Measurements from ENCODE around the gene SUV39H2.
"Not testable (repeated sequence)": the region's sequence is repeated elsewhere in the genome, so short reads cannot be mapped to it uniquely, and the experiment has no call there.

SUV39H2 gene

GRCh38 chr10:14879928-14880193 lies 1.2 kb downstream of the SUV39H2 start:
- Histone ChIP-seq H3K4me1 (ENCODE audit: insufficient read depth, low read length) (peaks cover 17% of the 10 kb centered on the region), H3K9me3 (ENCODE audit: insufficient read depth, low read depth, low read length) (no peaks in the 10 kb centered on the region), H3K4me3 (ENCODE audit: low read length) (peak overlapping the region; percentile 83), H3K36me3 (ENCODE audit: insufficient read depth, low read depth, low read length) (peaks cover 29% of the 10 kb centered on the region), H3K9ac (ENCODE audit: low read depth, low read length) (peak overlapping the region; percentile 96; the same call in 1 of the 2 replicates), H3K27ac (ENCODE audit: low read length) (no peak overlapping the region), H3K27me3 (ENCODE audit: insufficient read depth, low read length) (no peaks in the 10 kb centered on the region)

GRCh38 chr10:14880229-14880628 lies 1.6 kb downstream of the SUV39H2 start:
- peaks cover 33% of the 10 kb centered on the region for H3K36me3 ChIP-seq (ENCODE audit: insufficient read depth, low read depth, low read length)
- H3K4me3 ChIP-seq (ENCODE audit: low read length): peak overlapping the region; percentile 83
- no peaks in the 10 kb centered on the region for H3K9me3 ChIP-seq (ENCODE audit: insufficient read depth, low read depth, low read length)
- peak overlapping the region; percentile 96; the same call in 1 of the 2 replicates for H3K9ac ChIP-seq (ENCODE audit: low read depth, low read length)
- H3K27ac ChIP-seq (ENCODE audit: low read length): no peak overlapping the region
- no peaks in the 10 kb centered on the region for H3K27me3 ChIP-seq (ENCODE audit: insufficient read depth, low read length)
- H3K4me1 ChIP-seq (ENCODE audit: insufficient read depth, low read length): peaks cover 17% of the 10 kb centered on the region

- Histone ChIP-seq H3K4me1 (ENCODE audit: insufficient read depth, low read length) (peaks cover 4% of the 10 kb centered on the region; the same call in 1 of the 2 replicates), H3K9ac (ENCODE audit: low read depth, low read length) (no peak overlapping the region), H3K27ac (ENCODE audit: low read length) (no peak overlapping the region), H3K4me3 (ENCODE audit: low read length) (no peak overlapping the region), H3K36me3 (ENCODE audit: insufficient read depth, low read depth, low read length) (peaks cover 61% of the 10 kb centered on the region), H3K9me3 (ENCODE audit: insufficient read depth, low read depth, low read length) (no peaks in the 10 kb centered on the region), H3K27me3 (ENCODE audit: insufficient read depth, low read length) (no peaks in the 10 kb centered on the region)
Observed at GRCh38 chr10:14884082-14884481, 5.4 kb downstream of the SUV39H2 start.

GRCh38 chr10:14889318-14889717 lies 10.7 kb downstream of the SUV39H2 start:
- Histone ChIP-seq H3K9me3 (ENCODE audit: insufficient read depth, low read depth, low read length) (no peaks in the 10 kb centered on the region), H3K4me3 (ENCODE audit: low read length) (no peak overlapping the region), H3K27ac (ENCODE audit: low read length) (no peak overlapping the region), H3K36me3 (ENCODE audit: insufficient read depth, low read depth, low read length) (peaks cover 44% of the 10 kb centered on the region), H3K27me3 (ENCODE audit: insufficient read depth, low read length) (no peaks in the 10 kb centered on the region), H3K4me1 (ENCODE audit: insufficient read depth, low read length) (no peaks in the 10 kb centered on the region), H3K9ac (ENCODE audit: low read depth, low read length) (no peak overlapping the region)

- H3K4me3 ChIP-seq (ENCODE audit: low read length): no peak overlapping the region
- H3K9me3 ChIP-seq (ENCODE audit: insufficient read depth, low read depth, low read length): no peaks in the 10 kb centered on the region
- H3K9ac ChIP-seq (ENCODE audit: low read depth, low read length): no peak overlapping the region
- H3K27ac ChIP-seq (ENCODE audit: low read length): no peak overlapping the region
- H3K4me1 ChIP-seq (ENCODE audit: insufficient read depth, low read length): no peaks in the 10 kb centered on the region
- no peaks in the 10 kb centered on the region for H3K27me3 ChIP-seq (ENCODE audit: insufficient read depth, low read length)
- H3K36me3 ChIP-seq (ENCODE audit: insufficient read depth, low read depth, low read length): peaks cover 27% of the 10 kb centered on the region
Observed at GRCh38 chr10:14891151-14891550, 12.5 kb downstream of the SUV39H2 start.

- H3K9me3 ChIP-seq (ENCODE audit: insufficient read depth, low read depth, low read length): peaks cover 13% of the 10 kb centered on the region
- H3K4me3 ChIP-seq (ENCODE audit: low read length): no peak overlapping the region
- H3K36me3 ChIP-seq (ENCODE audit: insufficient read depth, low read depth, low read length): peaks cover 97% of the 10 kb centered on the region
- no peak overlapping the region for H3K27ac ChIP-seq (ENCODE audit: low read length)
- H3K4me1 ChIP-seq (ENCODE audit: insufficient read depth, low read length): no peaks in the 10 kb centered on the region
- H3K27me3 ChIP-seq (ENCODE audit: insufficient read depth, low read length): no peaks in the 10 kb centered on the region
- H3K9ac ChIP-seq (ENCODE audit: low read depth, low read length): no peak overlapping the region
Observed at GRCh38 chr10:14904316-14904732, 25.7 kb downstream of the SUV39H2 start.

- no peak overlapping the region for H3K4me3 ChIP-seq (ENCODE audit: low read length)
- H3K36me3 ChIP-seq (ENCODE audit: insufficient read depth, low read depth, low read length): peaks cover 97% of the 10 kb centered on the region
- no peaks in the 10 kb centered on the region for H3K4me1 ChIP-seq (ENCODE audit: insufficient read depth, low read length)
- H3K9me3 ChIP-seq (ENCODE audit: insufficient read depth, low read depth, low read length): peaks cover 13% of the 10 kb centered on the region
- no peak overlapping the region for H3K9ac ChIP-seq (ENCODE audit: low read depth, low read length)
- no peaks in the 10 kb centered on the region for H3K27me3 ChIP-seq (ENCODE audit: insufficient read depth, low read length)
- H3K27ac ChIP-seq (ENCODE audit: low read length): no peak overlapping the region
Observed at GRCh38 chr10:14904864-14905263, 26.2 kb downstream of the SUV39H2 start.

- Histone ChIP-seq H3K27ac (ENCODE audit: low read length) (no peak overlapping the region), H3K4me1 (ENCODE audit: insufficient read depth, low read length) (no peaks in the 10 kb centered on the region), H3K4me3 (ENCODE audit: low read length) (no peak overlapping the region), H3K36me3 (ENCODE audit: insufficient read depth, low read depth, low read length) (peaks cover 97% of the 10 kb centered on the region), H3K9ac (ENCODE audit: low read depth, low read length) (no peak overlapping the region), H3K9me3 (ENCODE audit: insufficient read depth, low read depth, low read length) (peaks cover 22% of the 10 kb centered on the region), H3K27me3 (ENCODE audit: insufficient read depth, low read length) (no peaks in the 10 kb centered on the region)
Observed at GRCh38 chr10:14905890-14906289, 27.2 kb downstream of the SUV39H2 start.

- H3K36me3 ChIP-seq (ENCODE audit: insufficient read depth, low read depth, low read length): peaks cover 97% of the 10 kb centered on the region
- H3K4me1 ChIP-seq (ENCODE audit: insufficient read depth, low read length): no peaks in the 10 kb centered on the region
- no peak overlapping the region for H3K9ac ChIP-seq (ENCODE audit: low read depth, low read length)
Observed at GRCh38 chr10:14906765-14907164, 28.1 kb downstream of the SUV39H2 start.

GRCh38 chr10:14907591-14907990 lies 28.9 kb downstream of the SUV39H2 start:
- Histone ChIP-seq H3K36me3 (ENCODE audit: insufficient read depth, low read depth, low read length) (peaks cover 97% of the 10 kb centered on the region), H3K9me3 (ENCODE audit: insufficient read depth, low read depth, low read length) (peaks cover 34% of the 10 kb centered on the region)
- not testable (repeated sequence) for H3K27ac ChIP-seq (ENCODE audit: low read length); H3K9ac ChIP-seq (ENCODE audit: low read depth, low read length); H3K27me3 ChIP-seq (ENCODE audit: insufficient read depth, low read length); H3K4me1 ChIP-seq (ENCODE audit: insufficient read depth, low read length); H3K4me3 ChIP-seq (ENCODE audit: low read length)

More at GRCh38 chr10:14906765-14907164, 28.1 kb downstream of the SUV39H2 start:
- Histone ChIP-seq H3K27me3 (ENCODE audit: insufficient read depth, low read length) (no peaks in the 10 kb centered on the region), H3K27ac (ENCODE audit: low read length) (no peak overlapping the region), H3K9me3 (ENCODE audit: insufficient read depth, low read depth, low read length) (peaks cover 31% of the 10 kb centered on the region), H3K4me3 (ENCODE audit: low read length) (no peak overlapping the region)

GRCh38 chr10:14909101-14909500 lies 30.4 kb downstream of the SUV39H2 start:
- Histone ChIP-seq H3K36me3 (ENCODE audit: insufficient read depth, low read depth, low read length) (peaks cover 95% of the 10 kb centered on the region), H3K4me3 (ENCODE audit: low read length) (no peak overlapping the region)

GRCh38 chr10:14910953-14911352 lies 32.3 kb downstream of the SUV39H2 start:
- Histone ChIP-seq H3K27me3 (ENCODE audit: insufficient read depth, low read length) (no peaks in the 10 kb centered on the region), H3K9ac (ENCODE audit: low read depth, low read length) (no peak overlapping the region), H3K27ac (ENCODE audit: low read length) (no peak overlapping the region), H3K36me3 (ENCODE audit: insufficient read depth, low read depth, low read length) (peaks cover 88% of the 10 kb centered on the region), H3K4me3 (ENCODE audit: low read length) (no peak overlapping the region), H3K4me1 (ENCODE audit: insufficient read depth, low read length) (no peaks in the 10 kb centered on the region), H3K9me3 (ENCODE audit: insufficient read depth, low read depth, low read length) (peaks cover 62% of the 10 kb centered on the region)

More at GRCh38 chr10:14909101-14909500, 30.4 kb downstream of the SUV39H2 start:
- Histone ChIP-seq H3K27ac (ENCODE audit: low read length) (no peak overlapping the region), H3K4me1 (ENCODE audit: insufficient read depth, low read length) (no peaks in the 10 kb centered on the region), H3K9ac (ENCODE audit: low read depth, low read length) (no peak overlapping the region), H3K9me3 (ENCODE audit: insufficient read depth, low read depth, low read length) (peaks cover 45% of the 10 kb centered on the region), H3K27me3 (ENCODE audit: insufficient read depth, low read length) (no peaks in the 10 kb centered on the region)

- H3K4me3 ChIP-seq (ENCODE audit: low read length): no peak overlapping the region
- no peak overlapping the region for H3K27ac ChIP-seq (ENCODE audit: low read length)
- no peak overlapping the region for H3K9ac ChIP-seq (ENCODE audit: low read depth, low read length)
- no peaks in the 10 kb centered on the region for H3K27me3 ChIP-seq (ENCODE audit: insufficient read depth, low read length)
- H3K9me3 ChIP-seq (ENCODE audit: insufficient read depth, low read depth, low read length): peaks cover 65% of the 10 kb centered on the region
- H3K36me3 ChIP-seq (ENCODE audit: insufficient read depth, low read depth, low read length): peaks cover 88% of the 10 kb centered on the region
- H3K4me1 ChIP-seq (ENCODE audit: insufficient read depth, low read length): no peaks in the 10 kb centered on the region
Observed at GRCh38 chr10:14911801-14912200, 33.1 kb downstream of the SUV39H2 start.
